CD4-positive, alpha-beta T cell treated with Interleukin-2 at 100 ng/mL for 4 hours (primary cell): ENCODE data around the gene PCSK2.

ENCODE experiments used
- DNase-seq: peaks from one replicate; pipeline ENCODE4 v3.0.0-alpha.2; 2020; ENCODE audit warnings: low spot score

Gene PCSK2

GRCh38 chr20:17481661-17482060 is 254.8 kb downstream of the PCSK2 start:
- DNase-seq = no peak

- DNase-seq = no peak
Measured at GRCh38 chr20:17482536-17482935, 255.7 kb downstream of the PCSK2 start.

GRCh38 chr20:17485017-17485416 is 258.2 kb downstream of the PCSK2 start:
- DNase-seq = no peak

GRCh38 chr20:17488916-17489600 is 262.2 kb downstream of the PCSK2 start:
- no peak for DNase-seq

GRCh38 chr20:17490501-17490900 is 263.7 kb downstream of the PCSK2 start:
- DNase-seq = no peak

GRCh38 chr20:17491041-17491440 is 264.2 kb downstream of the PCSK2 start:
- no peak for DNase-seq

GRCh38 chr20:17491488-17491887 is 264.6 kb downstream of the PCSK2 start:
- no peak for DNase-seq

GRCh38 chr20:17493173-17493572 is 266.3 kb downstream of the PCSK2 start:
- DNase-seq = no peak

GRCh38 chr20:17494201-17494600 is 267.4 kb downstream of the PCSK2 start:
- no peak for DNase-seq

GRCh38 chr20:17495826-17496225 is 269.0 kb downstream of the PCSK2 start:
- no peak for DNase-seq

- no peak for DNase-seq
Measured at GRCh38 chr20:17497821-17498580, 271.2 kb downstream of the PCSK2 start.

GRCh38 chr20:17498641-17499040 is 271.8 kb downstream of the PCSK2 start:
- DNase-seq = no peak

- no peak for DNase-seq
Measured at GRCh38 chr20:17499041-17499440, 272.2 kb downstream of the PCSK2 start.

- no peak for DNase-seq
Measured at GRCh38 chr20:17500271-17500670, 273.4 kb downstream of the PCSK2 start.

- DNase-seq = no peak
Measured at GRCh38 chr20:17500826-17501225, 274.0 kb downstream of the PCSK2 start.

GRCh38 chr20:17501701-17502100 is 274.9 kb downstream of the PCSK2 start:
- DNase-seq = no peak

GRCh38 chr20:17502105-17502504 is 275.3 kb downstream of the PCSK2 start:
- DNase-seq = no peak

GRCh38 chr20:17503301-17504065 is 276.6 kb downstream of the PCSK2 start:
- DNase-seq = no peak

GRCh38 chr20:17504066-17504897 is 277.4 kb downstream of the PCSK2 start:
- DNase-seq = no peak

GRCh38 chr20:17504898-17505635 is 278.2 kb downstream of the PCSK2 start:
- DNase-seq = peak; percentile 66
